HG03571 (cell line): Measurements from ENCODE around the gene AJM1.
"Not testable (repeated sequence)": the region's sequence is repeated elsewhere in the genome, so short reads cannot be mapped to it uniquely, and the experiment has no call there.

Source experiments
- ATAC-seq: cut with Tn5 transposase; IDR thresholded peaks from one replicate; pipeline ENCODE4 v1.9.1; 2021; ENCODE audit not compliant: unreplicated experiment

The AJM1 gene

DNA sequence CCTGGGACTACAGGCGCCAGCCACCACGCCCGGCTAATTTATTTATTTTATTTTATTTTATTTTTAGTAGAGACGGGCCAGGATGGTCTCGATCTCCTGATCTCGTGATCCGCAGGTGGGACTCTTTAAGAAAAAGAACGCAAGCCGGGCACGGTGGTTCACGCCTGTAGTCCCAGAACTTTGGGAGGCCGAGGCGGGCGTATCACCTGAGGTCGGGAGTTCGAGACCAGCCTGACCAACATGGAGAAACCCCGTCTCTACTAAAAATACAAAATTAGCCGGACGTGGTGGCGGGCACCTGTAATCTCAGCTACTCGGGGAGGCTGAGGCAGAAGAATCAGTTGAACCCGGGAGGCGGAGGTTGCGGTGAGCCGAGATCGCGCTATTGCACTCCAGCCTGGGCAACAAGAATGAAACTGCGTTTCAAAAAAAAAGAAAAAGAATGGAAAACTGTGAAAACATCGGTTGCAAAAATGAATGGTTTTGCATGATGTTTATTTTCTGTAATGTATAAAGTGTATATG, 24.7 kb downstream of the AJM1 start:
- not testable (repeated sequence) for ATAC-seq

GRCh38 chr9:136867480-136867879, 25.2 kb downstream of the AJM1 start:
- no peak for ATAC-seq

DNA sequence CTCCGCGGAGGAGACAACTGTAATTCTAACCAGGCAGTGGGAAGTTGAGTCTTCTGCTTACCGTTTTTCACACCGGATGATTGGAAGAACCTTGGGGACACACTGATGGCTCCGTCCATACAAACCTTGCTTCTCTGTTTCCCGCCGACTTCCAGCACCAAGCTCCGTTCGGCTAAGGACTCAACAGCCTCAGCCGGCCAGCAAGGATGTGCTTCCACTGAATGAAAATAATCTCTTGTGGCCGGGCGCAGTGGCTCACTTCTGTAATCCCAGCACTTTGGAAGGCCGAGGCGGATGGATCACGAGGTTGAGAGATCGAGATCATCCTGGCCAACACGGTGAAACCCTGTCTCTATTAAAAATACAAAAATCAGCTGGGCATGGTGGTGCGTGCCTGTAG, 25.6 kb downstream of the AJM1 start:
- ATAC-seq, result no peak

DNA sequence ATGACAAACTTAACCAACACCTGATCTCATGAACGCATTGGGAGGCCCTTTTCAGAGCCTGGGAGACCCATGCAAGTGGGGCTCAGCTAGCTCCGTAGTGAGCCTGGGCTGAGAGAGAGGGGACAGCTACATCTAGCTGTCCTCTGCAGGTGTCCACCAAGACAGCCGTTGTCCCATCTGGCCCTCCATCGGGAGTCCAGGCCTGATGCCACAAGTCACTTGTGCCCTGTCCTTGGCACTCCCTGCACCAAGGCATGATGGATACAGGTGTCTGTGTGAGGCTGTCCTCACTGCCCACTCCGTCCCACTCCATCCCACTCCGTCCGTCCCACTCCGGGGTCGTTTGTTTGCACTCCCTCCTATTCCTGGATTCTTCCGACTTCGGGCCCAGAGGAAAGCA, 26.4 kb downstream of the AJM1 start:
- ATAC-seq, result no peak

GRCh38 chr9:136869611-136870010, 27.3 kb downstream of the AJM1 start:
- ATAC-seq, result not testable (repeated sequence)

DNA sequence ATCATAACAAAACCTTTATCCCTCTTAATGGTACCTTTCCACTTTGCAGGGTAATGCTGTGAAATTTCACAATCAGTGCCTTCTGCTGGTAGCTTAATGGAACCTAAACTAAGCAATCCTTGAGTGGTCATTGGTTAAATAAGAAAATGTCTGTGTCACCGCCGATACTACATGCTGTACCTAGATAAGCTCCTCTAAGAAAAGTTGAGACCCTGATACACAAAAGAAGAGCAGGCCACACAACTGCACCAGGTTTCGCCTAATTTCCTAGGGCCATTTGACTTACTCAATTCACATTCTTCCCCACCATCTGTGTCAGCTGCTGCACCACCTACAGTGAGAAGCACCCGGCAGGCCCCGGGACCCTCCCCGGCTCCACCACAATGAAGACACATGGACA, 32.9 kb downstream of the AJM1 start:
- no peak for ATAC-seq

DNA sequence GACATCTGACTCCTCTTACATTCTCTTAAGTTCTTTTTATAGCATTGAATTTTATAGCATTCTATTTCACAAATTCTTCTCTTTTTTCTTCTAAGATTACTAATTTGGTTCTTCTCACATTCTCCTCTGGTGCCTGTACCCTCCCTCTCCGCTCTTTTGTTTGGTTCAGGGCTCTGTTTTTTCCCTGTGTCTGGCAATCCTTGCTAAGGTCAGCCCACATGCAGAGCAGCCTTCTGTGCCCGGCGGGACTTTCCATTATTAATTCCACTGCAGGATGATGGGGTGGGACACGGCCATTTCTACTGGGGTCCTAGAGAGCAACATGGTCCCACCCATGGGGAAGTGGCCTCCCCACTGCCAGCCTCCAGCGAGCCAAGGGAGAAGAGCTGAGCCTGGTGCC, 34.2 kb downstream of the AJM1 start:
- no peak for ATAC-seq

DNA sequence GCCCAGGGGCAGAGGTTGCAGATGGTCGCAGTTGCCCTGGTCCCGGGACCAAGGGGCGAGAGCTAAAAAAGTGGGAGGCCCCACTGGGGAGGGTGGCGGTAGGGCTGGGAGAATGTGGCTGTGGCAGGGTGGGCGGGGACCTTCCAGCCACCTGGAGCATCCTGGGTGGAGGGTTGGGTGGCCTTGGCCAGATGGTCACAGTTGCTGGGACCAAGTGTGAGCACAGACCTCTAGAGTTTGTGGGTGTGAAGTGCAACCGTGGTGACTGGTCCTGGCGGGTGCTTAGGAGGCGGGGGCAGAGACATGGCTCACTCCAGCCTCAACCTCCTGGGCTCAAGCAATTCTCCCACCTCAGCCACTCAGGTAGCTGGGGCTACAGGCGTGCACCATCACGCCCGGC, 38.4 kb downstream of the AJM1 start:
- ATAC-seq, result no peak

DNA sequence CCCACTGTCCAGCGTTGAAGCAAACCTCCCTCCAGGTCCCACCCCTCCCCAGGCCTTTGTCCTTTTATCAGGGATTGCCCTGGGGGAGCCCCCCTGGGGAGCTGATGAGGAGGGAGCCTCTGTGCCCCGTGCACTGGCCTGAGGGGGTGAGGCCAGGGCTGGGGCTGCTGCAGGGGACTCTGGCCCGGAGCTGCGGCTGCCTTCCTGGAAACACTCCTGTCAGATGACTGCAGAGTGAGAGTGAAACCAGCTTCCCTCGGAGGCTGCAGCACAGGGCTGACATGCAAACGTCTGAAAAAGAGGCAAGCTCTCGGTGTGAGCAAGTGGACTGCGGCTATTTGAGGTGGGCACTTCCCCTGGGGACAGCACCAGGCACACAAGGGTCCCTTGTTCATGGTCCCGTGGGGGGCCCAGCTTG, 39.4 kb downstream of the AJM1 start:
- ATAC-seq, result no peak

- ATAC-seq, result no peak
These were observed 40.0 kb downstream of the AJM1 start for GRCh38 chr9:136882109-136882946.

- not testable (repeated sequence) for ATAC-seq
These were observed 40.6 kb downstream of the AJM1 start for GRCh38 chr9:136882947-136883283.

- ATAC-seq, result not testable (repeated sequence)
These were observed 41.4 kb downstream of the AJM1 start for GRCh38 chr9:136883670-136884069.

- peak; percentile 78 for ATAC-seq
These were observed 43.8 kb downstream of the AJM1 start, which contains the start of gene TRAF2 for GRCh38 chr9:136885950-136886578. Gene TRAF2, plus strand, starts transcription at chr9:136886516. Its CDS starts 12,225 bp downstream, at chr9:136898741.

DNA sequence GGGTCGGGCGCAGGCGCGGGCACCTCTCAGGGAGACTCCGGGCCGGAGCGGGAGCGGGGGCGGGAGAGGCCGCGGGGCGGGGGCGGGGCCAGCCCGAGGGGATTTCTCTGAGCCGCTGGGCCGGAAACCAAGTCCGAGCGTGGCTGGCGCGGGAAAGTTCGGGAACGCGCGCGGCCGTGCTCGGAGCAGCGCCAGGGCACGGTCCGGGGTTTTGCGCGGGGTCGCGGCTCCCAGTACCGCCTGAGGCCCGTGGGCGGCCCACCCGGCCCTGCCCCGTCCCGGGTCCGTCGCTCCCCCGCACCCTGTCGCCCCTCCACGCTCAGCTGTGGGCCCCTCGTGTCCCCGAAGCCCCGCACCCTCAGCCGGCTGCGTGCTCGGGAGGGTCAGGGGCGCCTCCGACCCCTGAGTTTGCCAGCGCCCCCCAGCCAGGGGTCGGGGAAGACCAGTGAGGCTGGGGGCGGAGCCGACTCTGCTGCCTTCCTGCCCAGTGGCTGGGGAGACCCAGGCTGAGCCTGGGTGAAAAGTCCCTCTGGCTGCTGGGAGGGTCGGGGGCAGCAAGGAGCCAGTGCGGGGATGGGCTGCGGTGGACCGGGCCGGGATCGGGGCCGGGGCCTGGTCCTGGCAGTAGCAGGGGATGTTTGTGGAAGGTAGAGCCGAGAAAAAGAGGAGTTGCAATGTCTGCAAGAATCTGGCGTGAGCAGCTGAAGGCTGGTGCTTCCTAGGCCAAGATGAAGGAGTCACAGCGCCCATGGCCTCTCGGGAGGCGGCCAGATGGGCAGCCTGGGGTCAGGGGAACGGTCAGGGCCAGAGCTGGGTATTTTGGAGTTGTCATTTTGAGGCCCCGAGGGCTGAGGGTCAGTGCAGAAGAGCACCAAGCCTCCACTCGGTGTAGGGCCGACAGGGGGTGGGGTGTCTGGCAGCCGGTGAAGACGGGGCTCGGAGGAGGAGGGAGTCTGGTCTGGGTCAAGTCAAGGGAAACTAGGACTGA, 44.6 kb downstream of the AJM1 start:
- ATAC-seq, result peak; percentile 11

GRCh38 chr9:136888454-136888853, 46.2 kb downstream of the AJM1 start:
- ATAC-seq, result no peak

GRCh38 chr9:136889858-136890257, 47.6 kb downstream of the AJM1 start:
- no peak for ATAC-seq

- no peak for ATAC-seq
These were observed 48.4 kb downstream of the AJM1 start for GRCh38 chr9:136890661-136891060.
